Esophagus squamous epithelium (tissue), 4 donors: ENCODE measurements around the gene LIG3.

Experiments used
- POLR2A ChIP-seq, 4 donors: fragments of 450-650 bp; IDR thresholded peaks; one replicate each; pipeline ENCODE4 v1.6.1; 2017; ENCODE audit warnings: antibody characterized with exemption in 4 of 4, mild to moderate bottlenecking in 4 of 4, moderate library complexity in 3 of 4
- TF ChIP-seq, protein P1 (sequence below), 6 experiments: fragments of 450-650 bp in 4 of 6; fragments of 200-600 bp in 2 of 6; sonication (generic) in 2 of 6; IDR thresholded peaks; one replicate each; pipeline ENCODE4 v1.5.1; 2016 to 2019; ENCODE audit warnings: antibody characterized with exemption in 6 of 6, mild to moderate bottlenecking in 4 of 6, moderate library complexity in 4 of 6

DNA sequence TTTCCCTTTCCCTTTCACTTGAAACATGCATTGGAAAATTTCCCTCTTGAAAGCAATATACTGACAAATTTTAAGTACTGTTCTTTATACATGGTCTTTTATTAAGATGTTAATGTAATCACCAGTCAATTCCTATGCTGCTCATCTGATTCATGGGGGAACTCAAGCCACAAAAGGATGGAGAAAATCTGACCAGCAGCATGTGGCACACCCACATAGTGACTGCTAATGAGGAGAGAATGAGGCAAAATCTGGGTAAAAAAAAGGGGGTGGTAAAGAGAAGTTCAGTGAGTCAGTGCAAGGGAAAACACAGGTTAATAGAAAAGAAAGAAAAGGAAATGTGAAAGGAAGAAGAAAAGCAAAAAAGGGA, 71.9 kb downstream of the LIG3 start:
- TF ChIP-seq, protein P1, sequence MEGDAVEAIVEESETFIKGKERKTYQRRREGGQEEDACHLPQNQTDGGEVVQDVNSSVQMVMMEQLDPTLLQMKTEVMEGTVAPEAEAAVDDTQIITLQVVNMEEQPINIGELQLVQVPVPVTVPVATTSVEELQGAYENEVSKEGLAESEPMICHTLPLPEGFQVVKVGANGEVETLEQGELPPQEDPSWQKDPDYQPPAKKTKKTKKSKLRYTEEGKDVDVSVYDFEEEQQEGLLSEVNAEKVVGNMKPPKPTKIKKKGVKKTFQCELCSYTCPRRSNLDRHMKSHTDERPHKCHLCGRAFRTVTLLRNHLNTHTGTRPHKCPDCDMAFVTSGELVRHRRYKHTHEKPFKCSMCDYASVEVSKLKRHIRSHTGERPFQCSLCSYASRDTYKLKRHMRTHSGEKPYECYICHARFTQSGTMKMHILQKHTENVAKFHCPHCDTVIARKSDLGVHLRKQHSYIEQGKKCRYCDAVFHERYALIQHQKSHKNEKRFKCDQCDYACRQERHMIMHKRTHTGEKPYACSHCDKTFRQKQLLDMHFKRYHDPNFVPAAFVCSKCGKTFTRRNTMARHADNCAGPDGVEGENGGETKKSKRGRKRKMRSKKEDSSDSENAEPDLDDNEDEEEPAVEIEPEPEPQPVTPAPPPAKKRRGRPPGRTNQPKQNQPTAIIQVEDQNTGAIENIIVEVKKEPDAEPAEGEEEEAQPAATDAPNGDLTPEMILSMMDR (IDR thresholded peaks at IDR 0.05): no peak
- no peak for TF ChIP-seq POLR2A (IDR thresholded peaks at IDR 0.05)
